GM18499 (cell line): ENCODE results near the gene EML1.

Experiments used
- ATAC-seq: cut with Tn5 transposase; IDR thresholded peaks from one replicate; pipeline ENCODE4 v1.9.1; 2021; ENCODE audit warnings: moderate number of reproducible peaks; ENCODE audit not compliant: insufficient read depth, unreplicated experiment

The EML1 gene

DNA sequence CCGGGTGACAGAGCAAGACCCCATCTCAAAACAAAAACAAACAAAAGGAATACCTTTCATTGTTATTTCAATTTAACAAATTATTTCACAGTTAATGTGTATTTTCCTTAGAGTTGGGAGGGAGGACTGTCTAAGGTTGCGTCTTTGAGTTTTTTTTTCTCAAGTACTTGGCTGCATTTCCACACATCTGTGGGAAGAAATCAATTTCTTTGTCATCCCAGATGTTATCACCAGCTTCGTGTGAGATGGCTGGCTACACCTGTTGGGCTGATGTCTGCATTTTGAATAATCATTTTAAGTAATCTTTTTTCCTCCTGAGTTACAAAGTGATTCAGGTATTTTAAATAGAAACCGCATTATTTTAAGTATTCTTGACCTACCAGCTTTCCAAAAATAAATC is 59.4 kb downstream of the EML1 start:
- ATAC-seq = no peak

DNA sequence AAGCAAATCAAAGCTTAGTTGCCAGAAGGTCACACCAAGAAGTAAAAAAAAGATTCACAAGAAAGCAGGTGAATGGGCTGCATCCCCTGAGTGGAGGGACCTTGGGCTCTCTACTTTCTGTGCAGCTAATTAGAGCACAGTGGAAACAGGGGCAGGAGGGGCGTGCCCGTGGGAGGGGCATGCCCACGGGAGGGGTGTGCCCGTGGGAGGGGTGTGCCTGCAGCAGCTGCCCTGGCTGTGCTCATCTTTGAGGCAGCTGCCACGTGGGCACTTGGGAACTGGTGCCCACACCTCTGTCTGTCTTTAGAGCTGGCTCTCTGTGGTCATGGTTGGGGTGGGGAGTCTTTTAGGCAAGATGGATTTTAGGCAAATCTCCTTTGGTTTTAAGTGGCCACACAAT is 60.0 kb downstream of the EML1 start:
- no peak for ATAC-seq

DNA sequence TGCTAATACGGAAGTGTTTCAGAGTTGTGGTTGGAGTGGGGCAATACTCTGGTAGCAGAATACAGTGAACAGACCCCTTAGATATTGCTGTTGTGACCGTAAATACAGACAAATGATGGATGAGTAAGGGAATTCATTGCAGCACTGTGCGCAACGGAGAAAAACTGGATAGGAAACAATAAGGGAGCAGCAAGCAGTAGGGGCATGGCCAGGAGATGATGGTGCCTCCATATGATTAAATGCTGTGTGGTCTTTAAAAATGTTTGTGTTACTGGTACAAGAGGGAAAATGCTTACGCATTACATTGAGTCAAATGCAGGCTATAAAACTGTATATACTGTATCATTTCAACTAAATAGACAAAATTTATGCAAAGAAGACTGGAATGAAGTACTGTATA is 61.6 kb downstream of the EML1 start:
- ATAC-seq = no peak

DNA sequence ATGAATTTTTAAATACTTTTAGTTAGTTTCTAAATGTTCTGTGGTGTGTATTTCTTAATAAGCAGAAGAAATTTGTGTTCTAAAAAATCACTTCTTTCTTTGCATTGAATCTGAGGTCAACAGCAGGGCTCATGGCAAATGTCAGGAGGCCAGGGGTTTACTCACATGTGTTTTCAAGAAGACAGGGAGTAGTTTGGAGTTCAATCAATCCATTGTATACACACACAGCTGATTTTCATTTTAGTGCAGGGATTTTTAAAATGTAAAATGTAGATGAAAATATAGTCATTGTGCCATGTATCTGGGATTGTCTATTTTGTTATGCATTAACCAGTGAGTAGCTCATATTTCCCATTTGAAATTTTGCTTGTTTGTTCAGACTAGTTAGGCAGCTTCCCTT is 62.1 kb downstream of the EML1 start:
- no peak for ATAC-seq

DNA sequence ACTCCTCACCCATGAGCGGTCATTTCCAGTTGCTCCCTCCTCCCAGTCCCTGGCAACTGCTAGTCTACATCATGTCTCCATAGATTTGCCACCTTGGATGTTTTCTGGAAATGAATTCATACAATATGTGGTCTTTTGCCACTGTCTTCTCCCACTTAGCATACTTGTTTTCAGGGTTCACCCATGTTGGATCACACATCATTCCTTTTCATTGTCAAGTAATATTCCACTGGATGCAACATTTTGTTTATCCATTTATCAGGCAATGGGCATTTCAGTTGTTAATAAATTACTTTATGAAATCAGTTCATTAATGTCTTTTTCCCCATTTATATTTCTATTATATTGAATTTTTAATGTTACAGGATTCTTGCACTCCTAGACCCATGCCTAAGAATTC is 64.3 kb downstream of the EML1 start:
- ATAC-seq = no peak

DNA sequence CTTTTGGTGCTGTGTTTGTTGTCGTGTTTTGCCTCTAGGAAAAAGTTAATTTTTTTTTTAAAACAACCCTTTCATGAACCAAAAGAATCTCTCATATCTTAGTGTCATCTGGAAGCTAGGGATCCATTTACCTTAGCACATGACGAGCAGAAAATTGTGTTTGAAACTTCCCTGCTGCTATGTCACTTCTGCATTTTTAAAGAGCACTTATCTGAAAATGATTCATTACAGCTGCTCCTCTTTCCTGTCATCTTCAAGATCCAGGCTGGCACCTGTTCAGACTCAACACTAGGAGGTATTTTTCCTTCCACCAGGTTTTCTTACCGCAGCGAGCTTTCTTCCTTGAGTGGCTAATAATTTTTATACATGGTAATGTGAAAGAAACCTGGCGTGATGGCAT is 67.0 kb downstream of the EML1 start:
- no peak for ATAC-seq

DNA sequence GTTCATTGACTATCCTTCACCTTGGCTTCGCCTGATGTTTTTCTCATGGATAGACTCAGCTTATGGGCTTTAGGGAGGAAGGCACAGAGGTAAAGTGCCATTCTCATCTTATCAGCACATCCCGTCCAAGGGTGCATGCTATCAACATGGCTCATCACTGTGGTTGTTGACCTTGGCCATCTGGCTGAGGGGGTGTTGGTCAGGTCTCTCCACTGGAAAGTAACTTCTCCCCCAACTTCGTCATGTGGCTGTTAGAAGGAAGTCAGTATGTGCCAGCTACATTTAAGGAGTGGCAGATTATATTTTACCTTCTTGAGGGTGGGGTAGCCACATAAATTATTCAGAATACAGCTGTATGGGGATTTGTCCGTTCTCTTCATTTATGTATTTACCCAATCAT is 68.9 kb downstream of the EML1 start:
- ATAC-seq = no peak

DNA sequence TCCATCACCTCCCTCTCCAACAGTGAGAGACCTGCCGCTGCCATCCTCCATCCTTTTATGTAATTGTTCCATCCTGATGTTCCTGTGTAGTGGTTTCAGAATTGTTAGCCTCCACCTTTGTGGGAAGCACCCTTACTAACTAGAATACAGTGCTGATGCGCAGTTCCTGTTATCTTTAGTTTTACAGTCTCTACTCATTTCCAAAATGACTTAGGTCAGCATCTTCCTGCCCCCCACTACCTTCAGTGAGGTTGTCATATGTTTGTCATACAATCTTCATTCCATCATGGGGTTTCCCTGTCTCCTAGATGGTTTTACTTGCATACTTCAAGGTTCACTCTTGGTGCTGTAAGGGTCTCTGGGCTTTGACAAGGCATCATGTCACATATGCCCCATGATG is 69.8 kb downstream of the EML1 start:
- ATAC-seq = no peak

DNA sequence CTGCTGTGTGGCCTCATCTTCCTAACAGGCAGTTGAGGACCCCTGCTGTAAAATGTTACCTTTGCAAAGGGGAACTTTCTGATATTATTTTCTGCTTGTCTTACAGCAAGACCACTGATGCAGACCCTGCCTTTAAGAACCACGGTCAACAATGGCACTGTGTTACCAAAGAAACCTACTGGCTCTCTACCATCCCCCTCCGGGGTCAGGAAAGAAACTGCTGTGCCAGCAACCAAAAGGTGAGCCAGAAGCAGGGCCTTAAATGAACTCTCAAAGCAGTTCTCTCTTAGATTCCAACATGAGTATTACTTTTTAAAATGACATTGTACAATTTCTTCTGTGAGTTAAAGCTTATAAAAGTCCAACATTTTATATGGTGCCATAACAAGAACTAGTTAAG is 72.2 kb downstream of the EML1 start:
- no peak for ATAC-seq

DNA sequence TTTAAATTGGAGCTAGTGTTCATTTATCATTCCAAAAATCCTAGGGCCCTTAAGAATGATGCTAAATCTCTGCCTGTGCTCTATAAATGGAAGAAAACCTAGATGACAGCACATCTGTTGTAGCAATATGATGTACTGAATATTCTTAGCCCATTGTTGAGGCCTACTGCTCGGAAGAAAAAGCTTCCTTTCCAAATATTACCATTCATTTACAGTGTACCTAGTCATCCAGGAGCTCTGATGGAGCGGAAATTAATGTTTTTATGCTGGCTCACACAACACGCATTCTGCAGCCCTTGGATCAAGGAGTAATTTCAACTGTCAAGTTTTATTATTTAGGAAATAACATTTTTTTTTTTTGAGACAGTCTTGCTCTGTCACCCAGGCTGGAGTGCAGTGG is 77.4 kb downstream of the EML1 start:
- ATAC-seq = no peak

DNA sequence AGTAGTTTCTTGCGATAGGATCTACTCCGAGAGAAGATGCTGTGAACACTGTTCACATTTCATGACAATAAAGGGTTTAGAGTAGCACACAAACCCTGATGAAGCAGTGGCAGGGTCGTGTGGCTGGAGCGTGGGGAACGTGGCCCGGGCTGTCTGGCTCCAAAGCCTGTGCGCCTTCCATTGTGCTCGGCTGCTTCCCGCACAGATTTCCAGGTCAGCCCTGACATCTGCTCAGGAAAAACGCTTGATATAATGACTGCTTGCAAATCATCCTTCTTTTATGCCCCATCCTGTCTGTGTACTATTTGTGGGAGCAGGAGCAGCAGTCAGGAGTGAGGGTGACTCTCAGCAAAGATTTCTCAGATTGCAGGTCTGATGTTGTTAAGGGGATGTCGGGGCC is 78.6 kb downstream of the EML1 start:
- ATAC-seq = no peak

DNA sequence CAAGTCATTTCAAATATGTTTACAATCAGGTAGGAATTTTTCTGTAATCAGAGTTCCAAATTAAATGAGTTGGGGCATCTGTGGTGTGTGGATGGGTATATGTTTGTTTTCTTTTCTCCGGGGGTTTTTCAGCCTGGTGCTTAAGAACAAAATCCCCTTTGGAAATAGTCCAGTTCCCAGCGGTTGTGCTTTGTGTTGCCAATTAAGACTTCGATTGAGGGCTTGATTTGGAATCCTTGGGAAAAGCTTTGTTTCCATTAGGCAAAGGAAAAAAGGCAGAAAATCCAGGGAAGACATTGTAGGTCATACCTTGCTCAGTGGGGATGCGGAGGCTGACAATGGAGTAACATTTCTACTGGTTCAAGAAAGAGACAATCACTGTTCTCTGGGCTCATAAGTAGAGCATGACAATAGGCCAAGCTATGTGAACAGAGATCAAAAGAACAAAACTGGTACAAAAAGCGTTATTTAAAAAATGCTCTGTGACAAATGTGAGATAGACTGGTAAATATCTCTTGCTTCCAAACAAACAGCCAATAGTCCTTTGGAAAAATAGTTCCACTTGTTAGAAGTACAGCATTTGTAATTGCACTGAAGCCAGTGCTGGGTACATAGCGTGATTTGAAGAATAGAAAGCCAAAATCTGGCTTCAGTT is 79.7 kb downstream of the EML1 start:
- ATAC-seq = no peak

DNA sequence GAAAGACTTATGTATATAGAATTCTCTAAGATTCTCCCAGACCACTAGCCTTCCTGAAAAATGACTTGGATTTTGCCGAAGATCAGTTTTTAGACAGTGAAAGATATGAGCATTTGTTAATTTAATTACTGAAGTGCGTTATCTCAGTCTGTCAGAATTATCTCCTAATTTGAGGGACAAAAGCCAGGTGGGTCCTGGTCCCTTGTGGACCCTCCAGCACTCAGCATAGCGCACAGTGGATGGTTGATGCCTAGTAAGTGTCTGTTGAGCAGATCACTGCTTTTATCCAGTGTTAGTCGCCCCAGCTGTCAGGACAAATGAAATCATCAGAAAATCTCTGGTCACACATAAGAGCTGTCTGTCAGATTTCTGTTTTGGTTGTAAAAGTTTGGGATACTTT is 80.4 kb downstream of the EML1 start:
- no peak for ATAC-seq

DNA sequence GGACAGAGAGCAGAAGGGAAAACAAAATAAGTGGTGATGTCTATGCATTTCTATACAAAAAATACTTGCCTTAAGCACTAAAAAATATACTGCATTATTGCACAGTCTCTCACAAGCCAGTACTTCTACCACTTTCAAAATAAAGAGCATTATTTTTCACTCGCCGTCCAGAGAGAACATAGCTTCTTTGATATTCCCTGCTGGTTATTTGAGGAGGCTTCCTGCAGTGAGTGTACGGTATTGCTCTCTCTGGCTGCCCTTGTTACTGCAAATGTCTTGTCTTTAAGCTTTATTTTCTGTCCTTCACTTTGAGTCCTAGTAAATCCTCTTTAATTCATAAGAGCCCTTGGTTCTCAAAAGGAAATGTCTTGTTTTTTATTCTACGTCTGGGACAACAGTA is 81.1 kb downstream of the EML1 start:
- no peak for ATAC-seq

DNA sequence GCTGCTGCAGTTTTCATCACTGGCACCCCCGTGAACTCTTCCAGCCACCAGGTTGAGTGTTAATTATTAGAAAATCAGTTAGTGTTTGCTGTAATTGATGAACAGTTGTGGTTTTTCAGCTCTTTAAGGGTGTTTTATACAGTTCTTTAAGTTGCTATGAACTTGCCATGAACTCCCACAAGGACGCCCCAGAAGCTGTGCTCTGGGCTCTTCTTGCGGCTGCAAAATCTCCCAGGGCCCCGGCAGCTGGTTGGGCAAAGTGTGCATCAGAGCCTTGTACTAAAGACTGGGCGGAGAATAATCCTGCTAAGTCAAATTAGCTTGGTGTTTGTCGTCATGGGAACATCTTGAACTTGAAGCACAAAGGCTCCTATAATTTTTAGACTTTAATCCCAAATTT is 82.2 kb downstream of the EML1 start:
- ATAC-seq = no peak

DNA sequence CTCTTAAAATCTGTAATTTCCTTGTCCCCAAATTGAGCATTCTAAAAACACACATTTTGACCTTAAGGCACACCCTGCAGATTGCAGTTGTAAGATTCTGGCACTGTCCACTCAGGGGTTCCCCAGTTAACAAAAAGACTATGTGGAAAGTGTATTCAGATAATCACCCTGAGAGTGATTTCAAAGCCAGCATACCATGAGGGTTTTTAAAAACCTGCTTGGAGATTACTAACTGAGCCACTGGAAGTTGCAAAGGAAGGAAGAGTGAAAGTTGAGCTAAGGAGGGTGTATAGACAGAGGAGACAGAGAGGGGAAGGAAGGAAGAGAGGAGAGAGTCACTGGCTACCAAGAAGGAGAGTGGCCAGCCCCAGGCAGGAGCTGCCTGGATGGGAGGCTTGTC is 82.6 kb downstream of the EML1 start:
- ATAC-seq = no peak

DNA sequence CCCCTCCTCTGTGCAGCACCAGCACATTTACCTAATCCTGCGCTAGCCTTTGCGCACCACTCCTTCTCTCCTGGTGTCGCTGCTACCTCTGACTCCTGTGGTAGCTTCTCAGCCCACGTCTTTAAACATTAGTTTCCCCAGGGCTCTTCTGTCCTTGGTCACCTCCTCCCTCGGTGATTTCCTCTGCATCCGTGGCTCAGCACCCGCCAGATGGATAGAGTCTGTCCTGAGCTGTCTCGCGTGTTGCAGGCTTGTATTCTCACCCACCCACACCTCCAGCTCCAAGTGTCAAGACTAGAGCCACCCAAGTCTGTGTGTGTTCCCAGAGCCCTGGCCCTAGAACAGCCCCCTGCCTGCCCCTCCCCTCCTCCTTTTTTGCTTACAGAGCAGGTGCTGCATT is 83.2 kb downstream of the EML1 start:
- no peak for ATAC-seq

DNA sequence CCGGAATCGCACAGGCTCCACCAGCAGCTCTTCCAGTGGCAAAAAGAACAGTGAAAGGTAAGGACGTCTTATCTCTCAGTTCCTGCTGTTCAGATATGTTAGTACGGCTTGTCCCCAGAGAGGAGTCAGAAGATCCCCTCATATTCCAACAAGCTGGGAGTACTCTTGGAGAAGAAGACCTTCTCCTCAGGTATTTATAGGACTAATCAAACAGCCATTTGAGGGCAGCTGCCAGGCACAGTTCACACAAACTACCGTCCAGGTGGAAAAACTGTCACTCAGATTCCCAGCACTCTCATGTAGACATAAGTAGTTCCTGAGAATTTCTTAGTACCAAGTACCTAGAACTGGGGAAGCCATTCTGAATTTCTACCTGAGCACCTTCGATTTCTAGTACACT is 85.3 kb downstream of the EML1 start:
- no peak for ATAC-seq

DNA sequence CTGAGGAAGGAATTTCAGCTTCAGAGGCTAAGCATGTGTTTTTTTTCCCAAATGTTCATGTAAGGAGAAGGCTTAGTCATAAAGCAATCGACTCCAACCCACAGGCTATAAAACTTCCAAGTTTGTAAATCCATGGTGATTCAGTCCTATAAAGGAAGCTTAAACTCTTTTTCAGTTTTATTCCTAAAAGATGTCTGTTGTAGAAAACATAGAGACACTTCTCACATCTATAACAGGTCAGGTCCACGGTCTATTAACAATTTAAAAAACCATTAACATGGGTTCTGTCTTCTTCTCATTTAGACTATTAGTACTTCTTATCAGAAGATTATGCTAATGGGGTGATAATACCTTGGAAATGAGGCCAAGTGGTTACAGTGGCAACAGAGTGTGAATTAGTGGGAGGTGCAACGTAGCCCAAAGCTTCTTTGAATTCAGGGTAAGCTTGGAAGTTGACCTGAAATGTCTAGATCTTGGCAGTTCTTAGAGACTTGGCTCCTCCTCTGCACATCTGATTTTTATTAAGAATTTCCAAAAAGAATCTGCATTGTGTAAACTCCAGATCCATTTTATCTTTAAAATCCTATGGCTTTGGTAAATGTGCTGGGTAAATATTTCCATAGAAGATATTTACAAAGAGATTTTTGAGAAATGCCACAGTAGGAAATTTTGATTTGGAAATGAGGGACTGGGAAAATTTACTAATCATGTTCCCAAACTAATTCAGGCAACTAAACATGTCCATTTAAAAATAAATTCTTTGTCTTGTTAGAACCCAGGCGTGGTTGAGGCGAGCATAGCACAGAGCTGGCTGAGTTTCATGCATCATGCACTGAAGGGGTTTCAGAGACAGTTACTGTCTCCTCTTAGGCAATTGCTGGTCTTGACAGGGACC is 86.4 kb downstream of the EML1 start:
- no peak for ATAC-seq

DNA sequence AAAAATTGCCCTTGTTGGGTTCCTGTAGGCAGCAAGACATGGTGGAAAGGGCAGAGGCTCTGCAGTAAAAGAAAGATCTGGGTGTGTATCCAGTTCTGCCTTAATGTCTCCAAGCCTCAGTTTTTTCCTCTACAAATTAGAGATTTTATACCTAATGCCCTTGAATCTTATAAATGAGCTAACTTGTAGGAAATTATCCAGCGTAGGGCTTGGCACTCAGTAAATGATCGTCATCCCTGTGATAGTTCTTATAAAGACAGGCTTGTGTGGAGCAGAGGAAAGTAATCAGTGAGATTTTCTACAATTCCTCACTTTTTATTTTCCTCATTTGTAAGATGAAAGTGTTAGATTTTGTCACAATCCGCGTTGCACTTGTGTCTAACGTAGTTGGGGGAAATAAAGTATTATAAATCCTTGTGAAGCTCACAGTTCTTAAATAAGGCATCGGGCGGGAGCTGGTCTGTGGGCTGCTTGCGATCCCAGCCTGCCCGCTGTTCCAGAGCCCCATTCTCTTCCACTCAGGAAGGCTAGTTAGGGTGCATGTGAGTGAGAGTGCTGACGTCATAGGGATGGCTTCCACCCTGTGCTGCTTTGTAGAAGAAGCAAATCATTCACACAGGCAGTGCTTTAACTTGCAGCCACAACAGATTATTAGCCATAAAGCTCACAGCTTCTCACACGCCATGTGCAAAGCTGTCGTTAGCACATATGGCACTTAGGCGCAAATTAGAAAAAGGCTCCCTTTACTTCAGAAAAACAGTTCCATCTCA is 87.6 kb downstream of the EML1 start:
- ATAC-seq = no peak
